Eye (tissue), 1 donor: Measurements from ENCODE around the gene CCKAR.

Experiments
- DNase-seq: peaks from one replicate; pipeline ENCODE4 v3.0.0-alpha.2; 2015

Gene CCKAR

GRCh38 chr4:26458157-26458561, 32.1 kb downstream of the CCKAR start:
- DNase-seq, result no peak

GRCh38 chr4:26457412-26457811, 32.9 kb downstream of the CCKAR start:
- no peak for DNase-seq

GRCh38 chr4:26455571-26455970, 34.7 kb downstream of the CCKAR start:
- no peak for DNase-seq

- DNase-seq, result no peak
Observed at GRCh38 chr4:26454961-26455360, 35.3 kb downstream of the CCKAR start.

- no peak for DNase-seq
Observed at GRCh38 chr4:26452565-26453531, 37.4 kb downstream of the CCKAR start.

GRCh38 chr4:26451597-26451996, 38.7 kb downstream of the CCKAR start:
- DNase-seq, result no peak

- DNase-seq, result no peak
Observed at GRCh38 chr4:26450418-26450817, 39.9 kb downstream of the CCKAR start.

- DNase-seq, result no peak
Observed at GRCh38 chr4:26447378-26447777, 42.9 kb downstream of the CCKAR start.

GRCh38 chr4:26441771-26442170, 48.5 kb downstream of the CCKAR start:
- no peak for DNase-seq

- DNase-seq, result peak; percentile 12
Observed at GRCh38 chr4:26441102-26441501, 49.2 kb downstream of the CCKAR start.

GRCh38 chr4:26434030-26434639, 56.1 kb downstream of the CCKAR start:
- DNase-seq, result no peak

- no peak for DNase-seq
Observed at GRCh38 chr4:26433556-26433955, 56.7 kb downstream of the CCKAR start.

- DNase-seq, result no peak
Observed at GRCh38 chr4:26432419-26432818, 57.9 kb downstream of the CCKAR start.

GRCh38 chr4:26431461-26432180, 58.7 kb downstream of the CCKAR start:
- DNase-seq, result no peak
